Left renal pelvis (tissue), 4 donors: ENCODE results near the gene SIPA1L3. TPM values are rescaled to one million over a fixed set of nuclear protein-coding genes. Genes with fewer than 3 reads are reported as not detected.

ENCODE experiments used
- DNase-seq, 4 donors: peaks; one replicate each; pipeline ENCODE4 v3.0.0-alpha.2; 2013; ENCODE audit warnings: low read depth in 4 of 4, low spot score in 3 of 4
- polyA plus RNA-seq, 4 donors: library from polyadenylated mRNA; unstranded; fragments of 120-200 nt; gene quantifications; one replicate each; pipeline ENCODE4 v1.2.1, GENCODE V29; 2013; ENCODE audit not compliant: insufficient read length in 4 of 4

The SIPA1L3 gene
- polyA plus RNA-seq, 4 donors = 12.7 to 24.7 (median 21.9) TPM

DNA sequence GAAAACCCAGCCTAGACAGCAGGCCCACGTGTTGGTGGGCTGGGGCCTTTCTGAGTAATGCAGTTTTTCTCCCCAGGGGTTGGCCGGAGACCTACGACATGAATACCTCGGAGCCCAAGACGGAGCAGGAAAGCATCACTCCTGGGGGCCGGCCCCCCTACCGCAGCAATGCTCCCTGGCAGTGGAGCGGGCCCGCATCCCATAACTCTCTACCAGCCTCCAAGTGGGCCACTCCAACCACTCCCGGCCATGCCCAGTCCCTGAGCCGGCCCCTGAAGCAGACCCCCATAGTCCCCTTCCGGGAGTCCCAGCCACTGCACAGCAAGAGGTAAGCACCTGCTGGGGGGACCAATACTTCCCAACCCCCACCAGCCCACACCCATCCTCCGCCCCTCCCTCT, 234.1 kb downstream of the SIPA1L3 start:
- no peak for DNase-seq

DNA sequence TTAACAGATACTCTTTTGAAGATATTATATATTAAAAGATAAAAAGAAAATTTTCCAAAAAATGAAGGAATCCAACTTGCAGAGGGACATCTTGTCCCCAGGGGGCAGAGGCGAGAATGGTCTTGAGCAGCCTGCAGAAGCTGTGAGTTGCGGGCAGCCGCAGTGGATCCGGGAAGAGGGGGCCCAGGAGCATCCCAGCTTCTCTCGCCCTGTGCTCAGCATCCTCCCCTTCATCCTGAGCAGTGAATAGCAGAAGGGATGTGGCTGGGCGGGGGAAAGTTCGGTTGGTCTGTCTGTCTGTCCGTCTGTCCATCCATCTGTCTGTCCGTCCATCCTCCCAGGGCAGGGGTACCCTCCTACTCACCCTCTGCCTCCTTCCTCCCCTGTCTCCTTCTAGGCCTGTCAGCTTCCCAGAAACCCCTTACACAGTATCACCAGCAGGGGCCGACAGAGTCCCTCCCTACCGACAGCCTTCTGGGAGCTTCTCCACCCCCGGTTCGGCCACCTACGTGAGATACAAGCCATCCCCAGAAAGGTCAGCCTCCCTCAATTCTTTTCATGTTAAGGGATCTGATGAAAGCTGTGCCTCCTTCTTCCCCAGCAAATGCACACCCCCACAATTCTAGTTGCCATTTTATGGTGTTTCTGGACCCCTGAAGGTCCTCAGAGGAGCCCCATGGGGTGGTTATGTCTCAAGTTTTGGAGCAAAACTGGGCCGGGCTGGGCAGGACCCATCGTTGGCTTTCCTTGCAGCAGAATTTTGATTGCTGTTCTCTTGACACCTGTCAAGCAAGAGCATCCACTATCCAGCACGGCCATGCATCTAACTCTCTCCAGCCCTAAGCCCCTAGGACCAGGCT, 235.4 kb downstream of the SIPA1L3 start:
- peak in 2 of 4 donors; percentile 18 to 30 for DNase-seq

GRCh38 chr19:38143847-38144246, 236.8 kb downstream of the SIPA1L3 start:
- no peak for DNase-seq

GRCh38 chr19:38144667-38145066, 237.7 kb downstream of the SIPA1L3 start:
- DNase-seq = no peak

DNA sequence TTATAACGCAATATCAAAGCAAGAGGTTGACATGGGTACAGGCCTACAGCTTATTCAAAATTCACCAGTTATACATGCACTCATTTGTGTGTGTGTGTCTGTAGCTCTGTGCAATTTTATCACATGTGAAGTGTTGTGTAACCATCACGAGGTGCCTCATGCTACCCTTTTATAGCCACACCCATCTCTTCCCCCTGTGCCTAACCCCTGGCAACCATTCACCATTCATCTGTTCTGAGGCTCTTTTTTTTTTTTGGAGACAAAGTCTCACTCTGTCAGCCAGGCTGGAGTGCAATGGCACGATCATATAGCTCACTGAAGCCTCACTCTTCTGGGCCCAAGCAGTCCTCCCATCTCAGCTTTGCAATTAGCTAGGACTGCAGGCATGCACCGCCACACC, 238.6 kb downstream of the SIPA1L3 start:
- no peak for DNase-seq

DNA sequence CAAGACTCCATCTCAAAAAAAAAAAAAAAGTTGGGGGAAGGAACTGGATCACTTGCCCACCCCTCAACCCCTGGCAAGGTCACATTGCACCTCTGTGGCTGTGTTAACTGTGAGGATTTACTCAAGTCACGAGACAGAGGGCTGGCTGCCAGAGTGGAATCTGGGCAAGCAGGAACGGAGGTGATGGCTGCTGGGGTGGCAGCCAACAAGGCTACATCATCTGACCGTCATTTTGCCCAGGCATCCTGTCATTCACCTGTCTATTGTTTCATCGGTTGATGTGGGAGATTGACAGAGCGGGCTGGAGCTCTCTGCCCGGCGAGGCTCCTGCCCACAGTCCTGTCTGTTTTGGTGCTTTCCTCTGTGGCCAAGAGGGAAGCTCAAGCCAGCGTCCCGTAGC, 241.3 kb downstream of the SIPA1L3 start:
- DNase-seq = no peak

- no peak for DNase-seq
Measured at GRCh38 chr19:38149661-38150061, 242.7 kb downstream of the SIPA1L3 start.

- no peak for DNase-seq
Measured at GRCh38 chr19:38151242-38151641, 244.2 kb downstream of the SIPA1L3 start.

DNA sequence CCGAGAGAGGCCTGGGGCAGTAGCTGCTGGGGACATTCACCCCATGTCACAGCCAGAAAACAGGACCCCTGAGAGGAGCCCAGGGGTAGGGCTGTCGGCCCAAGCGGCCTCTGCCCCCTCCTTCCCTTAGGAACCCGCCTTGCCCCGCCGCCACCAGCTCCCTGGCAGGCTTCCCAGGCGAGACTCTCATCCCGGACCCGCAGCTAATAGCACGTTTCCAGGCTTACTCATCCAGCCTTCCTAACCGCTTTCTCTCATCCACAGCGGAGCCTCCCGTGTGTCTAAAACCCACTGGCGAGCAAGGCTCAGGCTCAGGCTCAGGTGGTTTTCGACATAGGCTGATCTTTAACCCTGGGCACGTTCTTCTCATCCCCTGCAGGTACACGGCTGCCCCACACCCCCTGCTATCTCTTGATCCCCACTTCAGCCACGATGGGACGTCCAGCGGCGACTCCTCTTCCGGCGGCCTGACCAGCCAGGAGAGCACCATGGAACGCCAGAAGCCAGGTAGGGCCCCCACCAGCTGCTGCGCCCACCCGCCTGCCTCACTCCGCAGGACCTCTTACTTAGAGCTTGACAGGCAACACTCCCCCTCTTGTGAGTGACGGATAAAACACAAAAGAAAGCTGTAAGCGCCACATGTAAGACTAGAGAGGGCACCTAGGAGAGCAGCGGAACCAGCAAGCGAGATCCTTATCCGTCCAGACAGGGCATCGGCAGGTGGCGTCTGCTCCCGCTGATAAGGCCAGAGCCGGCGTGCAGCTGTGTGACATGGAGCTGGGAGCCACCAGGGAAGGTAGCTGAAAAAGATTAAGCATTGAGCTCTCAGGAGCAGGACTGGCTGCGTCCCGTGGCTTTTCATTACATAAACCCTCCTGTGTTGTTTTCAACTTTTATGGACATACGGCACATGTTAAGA, 245.7 kb downstream of the SIPA1L3 start:
- DNase-seq = no peak

- DNase-seq = no peak
Measured at GRCh38 chr19:38155453-38155852, 248.4 kb downstream of the SIPA1L3 start.

DNA sequence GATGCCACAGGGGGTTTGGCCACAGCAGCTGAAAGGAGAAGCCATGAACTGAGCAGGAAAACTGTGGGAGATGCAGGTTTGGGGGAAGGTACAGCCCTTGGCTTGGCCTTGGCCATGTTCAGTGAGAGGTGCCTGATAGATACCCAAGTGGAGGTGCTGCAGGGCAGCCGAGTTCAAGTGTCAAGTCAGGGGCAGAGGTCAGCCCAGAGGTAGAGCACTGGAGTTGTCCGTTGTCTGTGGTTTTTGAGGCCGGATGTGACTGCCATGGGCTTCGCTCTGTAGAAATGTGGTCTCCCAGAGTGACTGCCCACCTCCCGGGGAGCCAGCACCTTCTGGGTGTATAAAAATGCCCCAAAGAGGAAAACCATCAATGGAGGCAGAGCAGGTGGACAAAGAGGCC, 251.7 kb downstream of the SIPA1L3 start:
- DNase-seq = no peak

DNA sequence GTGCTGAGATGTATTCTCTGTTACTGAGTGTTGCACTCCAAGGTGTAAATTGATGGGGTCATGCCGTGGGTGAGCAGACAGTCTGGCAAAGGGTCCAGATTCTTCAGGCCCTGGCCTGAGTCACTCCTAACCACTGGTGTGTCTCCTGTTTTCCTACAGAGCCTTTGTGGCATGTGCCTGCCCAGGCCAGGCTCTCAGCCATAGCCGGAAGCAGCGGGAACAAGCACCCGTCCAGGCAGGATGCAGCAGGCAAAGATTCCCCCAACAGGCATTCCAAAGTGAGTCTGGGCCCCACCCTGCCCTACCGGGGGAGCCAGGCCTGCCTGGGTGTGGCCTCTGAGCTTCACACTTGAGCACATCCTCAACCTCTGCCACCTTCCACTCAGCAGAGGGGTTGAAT, 255.1 kb downstream of the SIPA1L3 start:
- no peak for DNase-seq

DNA sequence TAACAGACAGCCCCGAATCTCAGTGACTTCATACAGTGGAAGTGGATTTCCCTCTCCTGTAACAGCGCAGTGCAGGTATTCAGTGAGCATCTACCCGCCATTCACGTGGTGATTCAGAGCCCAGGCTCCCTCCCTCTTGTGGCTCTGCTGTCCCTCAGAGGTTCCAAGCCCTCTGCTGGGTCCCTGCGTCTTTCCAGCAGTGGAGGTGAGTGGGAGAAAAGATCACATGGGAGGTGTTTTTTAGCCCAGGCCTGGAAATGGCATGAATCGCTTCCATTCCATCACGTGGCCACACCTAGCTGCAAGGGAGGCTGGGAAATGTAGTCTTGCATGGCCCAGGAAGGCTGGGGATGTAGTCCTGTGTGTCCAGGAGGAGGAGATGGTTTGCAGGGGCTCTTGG, 255.6 kb downstream of the SIPA1L3 start:
- no peak for DNase-seq

GRCh38 chr19:38163419-38164290, 256.6 kb downstream of the SIPA1L3 start:
- no peak for DNase-seq

DNA sequence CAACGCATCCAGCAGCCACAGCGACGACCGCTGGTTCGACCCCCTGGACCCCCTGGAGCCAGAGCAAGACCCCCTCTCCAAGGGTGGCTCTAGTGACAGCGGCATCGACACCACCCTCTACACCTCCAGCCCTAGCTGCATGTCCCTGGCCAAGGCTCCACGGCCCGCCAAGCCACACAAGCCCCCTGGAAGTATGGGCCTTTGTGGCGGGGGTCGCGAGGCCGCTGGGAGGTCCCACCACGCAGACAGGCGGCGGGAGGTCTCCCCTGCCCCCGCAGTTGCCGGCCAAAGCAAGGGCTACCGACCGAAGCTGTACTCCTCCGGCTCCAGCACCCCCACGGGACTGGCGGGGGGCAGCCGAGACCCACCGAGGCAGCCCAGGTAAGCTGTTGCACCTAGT, 257.5 kb downstream of the SIPA1L3 start:
- no peak for DNase-seq

DNA sequence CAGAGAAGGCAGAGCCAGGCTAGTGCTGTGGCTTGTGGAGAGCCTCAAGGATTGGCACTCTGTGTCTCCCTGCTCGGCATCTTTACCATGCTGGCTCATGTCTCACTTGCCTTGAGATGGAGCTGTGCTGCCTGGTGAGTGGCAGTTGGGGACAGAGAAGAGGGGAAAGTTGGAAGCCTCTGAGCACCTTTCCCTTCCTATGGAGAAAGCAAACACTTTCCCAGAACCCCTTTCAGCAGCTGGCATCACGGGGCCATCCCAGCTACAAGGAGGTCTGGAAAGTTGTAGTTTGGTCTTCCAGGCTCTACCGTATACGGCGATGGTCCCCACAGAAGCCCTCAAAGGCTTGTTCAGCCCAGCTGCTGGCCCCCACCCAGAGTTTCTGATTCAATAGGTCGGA, 258.3 kb downstream of the SIPA1L3 start:
- no peak for DNase-seq

GRCh38 chr19:38168637-38169036, 261.6 kb downstream of the SIPA1L3 start:
- DNase-seq = no peak

DNA sequence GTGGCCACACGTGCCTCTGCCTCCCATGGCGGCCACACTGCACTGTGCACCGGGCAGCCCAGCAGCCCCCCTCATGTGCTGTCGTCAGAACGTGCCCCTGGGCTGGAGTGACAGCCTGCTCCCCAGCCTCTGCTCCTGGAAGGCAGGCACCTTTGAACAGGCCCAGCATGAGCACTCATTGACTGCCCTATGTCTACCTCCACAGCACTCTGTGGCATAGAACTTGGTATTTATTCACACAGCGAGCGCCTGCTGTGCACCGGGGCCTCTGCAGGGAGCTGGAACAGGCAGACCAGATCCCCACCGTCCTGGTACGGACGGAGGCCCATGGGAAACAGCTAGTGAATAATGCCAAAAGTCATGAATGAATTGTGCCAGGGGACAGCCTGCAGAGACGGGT, 263.3 kb downstream of the SIPA1L3 start:
- no peak for DNase-seq

DNA sequence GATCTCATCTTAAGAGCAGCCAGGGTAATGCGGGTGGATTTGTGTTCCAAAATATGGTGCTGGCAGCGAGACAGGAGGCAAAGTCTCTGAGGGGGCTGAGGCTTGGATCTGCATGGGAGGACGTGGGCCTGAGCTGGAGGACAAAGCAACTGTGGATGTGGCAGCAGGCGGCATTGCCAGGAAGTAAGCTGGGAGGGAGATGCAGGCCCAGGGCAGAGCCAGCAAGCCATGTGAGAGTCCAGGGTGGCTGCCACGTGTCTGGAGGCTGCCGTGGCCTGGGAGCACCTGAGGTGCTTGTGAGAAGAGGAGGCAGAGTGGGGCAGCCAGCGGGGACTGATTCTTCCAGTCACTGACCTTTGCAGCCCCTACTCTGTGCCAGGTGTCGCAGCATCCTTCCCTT, 265.0 kb downstream of the SIPA1L3 start:
- no peak for DNase-seq

DNA sequence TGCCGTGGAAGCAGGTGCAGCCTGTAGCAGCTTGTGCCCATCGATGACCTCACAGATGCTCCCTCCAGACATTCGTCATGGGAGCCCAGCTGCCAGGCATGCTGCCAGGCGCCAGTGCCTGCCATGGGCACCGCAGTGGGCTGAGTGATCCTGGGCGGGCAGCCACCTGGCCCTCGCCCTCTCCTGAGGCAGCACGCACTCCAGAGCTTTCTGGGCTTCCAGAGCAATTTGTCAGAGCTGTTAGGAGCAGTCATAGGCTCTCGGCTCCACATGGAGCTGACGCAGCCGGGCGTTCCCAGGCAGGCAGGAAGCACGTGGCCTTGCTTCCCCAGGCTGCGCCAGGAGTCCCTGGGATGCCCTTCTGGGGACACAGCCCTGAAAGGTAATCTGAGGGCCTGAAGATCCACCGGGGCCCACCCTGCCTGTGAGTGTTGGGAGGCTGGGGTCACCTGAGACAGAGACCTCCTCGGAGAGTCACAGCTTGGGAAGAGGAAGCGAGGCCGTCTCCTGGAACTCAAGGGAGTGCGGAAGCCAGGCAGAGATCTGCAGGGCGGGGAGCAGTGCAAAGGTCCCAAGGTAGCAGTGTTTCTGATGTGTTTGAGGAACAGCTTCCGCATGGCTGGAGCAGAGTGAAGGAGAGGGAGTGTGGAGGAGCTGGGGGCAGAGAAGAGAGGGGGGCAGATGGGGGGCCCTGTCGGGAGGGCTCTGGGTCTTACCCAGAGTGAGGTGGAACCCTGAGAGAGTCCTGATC, 266.5 kb downstream of the SIPA1L3 start:
- DNase-seq = no peak
